Measurements from ENCODE around the gene RNF220. TPM values are rescaled to one million over a fixed set of nuclear protein-coding genes. Genes with fewer than 3 reads are reported as not detected.

RNF220 gene
- total and polyA plus RNA-seq, 2 experiments from 2014 or later = 77.2 to 117 TPM

DNA sequence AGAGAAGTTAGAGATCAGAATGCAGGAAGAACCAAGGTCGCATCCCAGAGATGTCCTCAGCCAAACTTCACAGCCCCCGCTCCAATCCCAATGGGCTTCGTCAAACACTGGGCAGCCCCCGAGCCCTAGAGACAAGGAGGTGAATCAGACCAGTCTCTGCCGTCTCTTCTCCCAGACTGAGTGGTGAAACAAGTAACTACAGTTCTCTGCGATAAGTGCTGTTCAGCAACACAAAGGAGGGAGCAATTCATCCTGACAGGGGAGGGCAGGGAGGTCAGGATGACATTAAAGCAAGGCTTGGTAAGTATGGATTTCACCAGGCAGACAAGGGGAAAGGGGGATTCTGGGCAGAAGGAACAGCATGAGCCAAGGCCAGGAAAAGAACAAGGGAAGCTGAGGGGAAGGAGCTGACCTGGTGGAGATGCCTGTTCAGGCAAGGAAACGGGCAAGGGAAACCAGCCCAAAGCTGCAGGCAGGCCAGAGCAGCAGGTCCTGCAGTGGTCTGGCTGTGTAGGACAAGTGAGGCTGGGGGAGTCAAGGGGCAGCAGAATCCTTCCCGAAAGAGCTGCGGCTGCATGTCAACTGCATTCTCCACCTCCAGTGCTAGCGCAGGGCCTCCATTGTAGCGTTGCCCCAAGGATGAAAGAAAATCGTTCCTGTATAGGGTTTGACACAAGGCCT lies 36.4 kb upstream of the RNF220 start:
- H3K27me3 ChIP-seq = peaks cover 3% of the 10 kb centered on the region
- WGBS (ENCODE audit: low lambda C conversion rate, missing lambda C conversion rate) = 79% methylated on average over 12 of the region's 12 CpGs
- H3K27ac ChIP-seq = no peak overlapping the region
- no peaks in the 10 kb centered on the region for H4K20me1 ChIP-seq (ENCODE audit: insufficient read depth, poor library complexity, severe bottlenecking)
- no peaks in the 10 kb centered on the region for H3K9me3 ChIP-seq (ENCODE audit: low read depth)
- no peak overlapping the region for H3K4me2 ChIP-seq
- H3K79me2 ChIP-seq = no peaks in the 10 kb centered on the region
- no peaks in the 10 kb centered on the region for H3K9me2 ChIP-seq (replicated peaks; ENCODE audit: insufficient read depth)
- H3K4me1 ChIP-seq (ENCODE audit: insufficient read depth) = no peaks in the 10 kb centered on the region
- H2AFZ ChIP-seq = no peak overlapping the region
- no peak overlapping the region for H3K4me3 ChIP-seq
- DNase-seq (ENCODE audit: low spot score) = no peak
- no peak for TF ChIP-seq EZH2 (IDR thresholded peaks at IDR 0.05; ENCODE audit: borderline replicate concordance)
- TF ChIP-seq EZH2phosphoT487 (IDR thresholded peaks at IDR 0.05; ENCODE audit: low read depth, severe bottlenecking, unreplicated experiment) = no peak
- TF ChIP-seq, protein P1, sequence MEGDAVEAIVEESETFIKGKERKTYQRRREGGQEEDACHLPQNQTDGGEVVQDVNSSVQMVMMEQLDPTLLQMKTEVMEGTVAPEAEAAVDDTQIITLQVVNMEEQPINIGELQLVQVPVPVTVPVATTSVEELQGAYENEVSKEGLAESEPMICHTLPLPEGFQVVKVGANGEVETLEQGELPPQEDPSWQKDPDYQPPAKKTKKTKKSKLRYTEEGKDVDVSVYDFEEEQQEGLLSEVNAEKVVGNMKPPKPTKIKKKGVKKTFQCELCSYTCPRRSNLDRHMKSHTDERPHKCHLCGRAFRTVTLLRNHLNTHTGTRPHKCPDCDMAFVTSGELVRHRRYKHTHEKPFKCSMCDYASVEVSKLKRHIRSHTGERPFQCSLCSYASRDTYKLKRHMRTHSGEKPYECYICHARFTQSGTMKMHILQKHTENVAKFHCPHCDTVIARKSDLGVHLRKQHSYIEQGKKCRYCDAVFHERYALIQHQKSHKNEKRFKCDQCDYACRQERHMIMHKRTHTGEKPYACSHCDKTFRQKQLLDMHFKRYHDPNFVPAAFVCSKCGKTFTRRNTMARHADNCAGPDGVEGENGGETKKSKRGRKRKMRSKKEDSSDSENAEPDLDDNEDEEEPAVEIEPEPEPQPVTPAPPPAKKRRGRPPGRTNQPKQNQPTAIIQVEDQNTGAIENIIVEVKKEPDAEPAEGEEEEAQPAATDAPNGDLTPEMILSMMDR (IDR thresholded peaks at IDR 0.05; ENCODE audit: poor library complexity) = no peak
- no peaks in the 10 kb centered on the region for H3K36me3 ChIP-seq (replicated peaks; ENCODE audit: insufficient read depth, low read depth)

DNA sequence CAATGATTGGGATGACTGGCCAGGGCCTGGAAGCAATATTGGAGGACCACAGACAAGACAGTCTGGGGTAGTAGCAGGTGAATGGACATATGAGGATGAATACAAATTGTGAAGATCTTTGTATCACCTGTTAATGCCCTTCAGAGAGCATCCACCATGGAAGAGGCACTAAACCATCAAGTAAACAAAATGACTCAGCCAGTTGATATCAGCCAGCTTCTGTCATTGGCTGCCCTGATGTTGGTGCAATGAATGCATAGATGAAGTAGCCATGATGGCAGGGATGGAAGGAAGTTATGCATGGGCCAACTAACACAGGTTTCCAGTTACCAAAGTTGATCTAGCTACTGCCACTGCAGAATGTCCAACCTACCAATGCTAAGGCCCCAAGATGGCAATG lies 33.8 kb upstream of the RNF220 start:
- H3K27ac ChIP-seq = no peak overlapping the region
- no peaks in the 10 kb centered on the region for H3K9me2 ChIP-seq (replicated peaks; ENCODE audit: insufficient read depth)
- H3K79me2 ChIP-seq = no peaks in the 10 kb centered on the region
- no peak overlapping the region for H3K4me2 ChIP-seq
- H3K27me3 ChIP-seq = peaks cover 3% of the 10 kb centered on the region
- H3K4me3 ChIP-seq = no peak overlapping the region
- H3K4me1 ChIP-seq (ENCODE audit: insufficient read depth) = no peaks in the 10 kb centered on the region
- no peaks in the 10 kb centered on the region for H4K20me1 ChIP-seq (ENCODE audit: insufficient read depth, poor library complexity, severe bottlenecking)
- no peak for DNase-seq (ENCODE audit: low spot score)
- H3K36me3 ChIP-seq (replicated peaks; ENCODE audit: insufficient read depth, low read depth) = no peaks in the 10 kb centered on the region
- TF ChIP-seq, protein P1 (IDR thresholded peaks at IDR 0.05; ENCODE audit: poor library complexity) = no peak
- no peak for TF ChIP-seq EZH2 (IDR thresholded peaks at IDR 0.05; ENCODE audit: borderline replicate concordance)
- no peak overlapping the region for H2AFZ ChIP-seq
- H3K9me3 ChIP-seq (ENCODE audit: low read depth) = no peaks in the 10 kb centered on the region

DNA sequence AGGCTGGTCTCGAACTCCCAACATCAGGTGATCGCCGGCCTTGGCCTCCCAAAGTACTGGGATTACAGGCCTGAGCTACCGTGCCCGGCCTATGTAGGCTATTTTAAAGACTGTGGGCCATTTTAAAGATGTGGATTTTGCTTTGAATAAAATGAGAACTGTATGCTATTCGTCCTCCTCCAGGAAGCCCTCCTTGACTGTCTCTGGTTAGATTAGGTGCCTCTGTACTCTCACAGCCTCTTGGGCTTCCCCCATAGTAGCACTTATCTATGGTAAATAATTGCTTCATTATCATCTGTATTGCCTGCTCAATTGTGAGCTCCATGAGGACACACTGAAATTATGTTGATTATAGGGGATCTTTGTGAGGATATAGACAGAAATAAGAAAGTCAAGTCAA lies 29.5 kb upstream of the RNF220 start:
- WGBS (ENCODE audit: low lambda C conversion rate, missing lambda C conversion rate) = 93% methylated on average over 6 of the region's 6 CpGs
- TF ChIP-seq EZH2 (IDR thresholded peaks at IDR 0.05; ENCODE audit: borderline replicate concordance) = no peak
- no peak for TF ChIP-seq EZH2phosphoT487 (IDR thresholded peaks at IDR 0.05; ENCODE audit: low read depth, severe bottlenecking, unreplicated experiment)
- TF ChIP-seq, protein P1 (IDR thresholded peaks at IDR 0.05; ENCODE audit: poor library complexity) = no peak

More for the DNA sequence above, 29.5 kb upstream of the RNF220 start:
- no peak for DNase-seq (ENCODE audit: low spot score)
- Histone ChIP-seq H3K9me2 (replicated peaks; ENCODE audit: insufficient read depth) (no peaks in the 10 kb centered on the region), H3K79me2 (no peaks in the 10 kb centered on the region), H3K36me3 (replicated peaks; ENCODE audit: insufficient read depth, low read depth) (no peaks in the 10 kb centered on the region), H3K27ac (no peak overlapping the region), H2AFZ (no peak overlapping the region), H3K4me2 (no peak overlapping the region), H3K4me1 (ENCODE audit: insufficient read depth) (no peaks in the 10 kb centered on the region), H3K9me3 (ENCODE audit: low read depth) (no peaks in the 10 kb centered on the region), H3K4me3 (no peak overlapping the region), H4K20me1 (ENCODE audit: insufficient read depth, poor library complexity, severe bottlenecking) (no peaks in the 10 kb centered on the region), H3K27me3 (peaks cover under 1% of the 10 kb centered on the region)
